Colon (tissue), 2 donors: Measurements from ENCODE around the gene MUCL3.
"Not testable (repeated sequence)": the region's sequence is repeated elsewhere in the genome, so short reads cannot be mapped to it uniquely, and the experiment has no call there.

Source experiments
- FAIRE-seq: peaks from 2 replicates; lab custom pipeline; 2012; peaks lifted over from hg19 to GRCh38; lab: Jason Lieb, UNC
- donor health status: control.
- donor health status: control.

The MUCL3 gene

DNA sequence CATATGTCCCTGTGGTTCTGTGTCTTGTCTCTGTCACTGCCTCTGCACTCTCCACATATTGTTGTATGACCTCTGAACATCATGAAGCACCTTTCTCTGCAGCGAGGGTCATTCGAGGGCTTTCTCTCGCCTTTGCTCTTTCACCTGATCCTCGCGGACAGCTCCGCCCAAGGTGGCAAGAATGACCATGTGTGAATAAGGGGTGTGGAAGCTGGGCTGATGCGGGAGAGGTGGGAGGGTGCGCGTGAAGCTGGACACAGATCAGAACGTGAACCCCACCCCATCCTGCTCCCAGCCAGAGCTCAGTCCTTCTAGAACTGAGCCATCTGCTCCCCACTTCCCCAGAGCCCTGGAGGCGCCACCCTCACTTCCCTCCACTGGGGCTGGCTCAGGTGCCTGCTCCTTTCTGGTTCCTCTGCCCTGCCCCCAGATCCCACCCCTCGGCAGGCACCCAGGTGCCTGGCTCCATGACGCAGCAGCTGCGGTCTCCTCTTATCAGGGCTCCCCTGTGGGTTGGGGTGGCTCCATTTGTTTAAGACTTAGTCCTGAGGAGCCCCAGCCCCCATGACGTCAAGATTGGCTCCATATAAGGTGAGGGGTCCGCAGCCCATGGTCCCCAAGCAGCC lies at the start of gene MUCL3:
Gene MUCL3 (plus strand): TSS at position 613 of the 626 bp plus-strand sequence. CDS start 27 bp downstream, outside the sequence.
- no peak for FAIRE-seq

DNA sequence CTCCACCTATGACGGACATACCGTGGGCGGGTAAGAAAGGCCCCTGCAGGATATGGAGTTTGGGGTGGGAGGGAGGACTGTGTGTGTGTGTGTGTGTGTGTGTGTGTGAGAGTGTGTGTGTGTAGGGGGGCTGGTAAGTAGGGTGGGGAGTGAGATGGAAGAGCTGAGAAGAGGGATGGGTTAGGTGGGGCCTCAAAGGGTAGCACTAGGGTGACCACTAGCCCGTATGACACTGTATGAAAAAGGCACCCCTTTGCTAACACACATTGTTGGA lies 49.4 kb upstream of the MUCL3 start:
- FAIRE-seq: no peak

- no peak for FAIRE-seq
Measured at GRCh38 chr6:30891816-30892538, 48.8 kb upstream of the MUCL3 start.

- FAIRE-seq: no peak
Measured at GRCh38 chr6:30893001-30893591, 47.7 kb upstream of the MUCL3 start.

DNA sequence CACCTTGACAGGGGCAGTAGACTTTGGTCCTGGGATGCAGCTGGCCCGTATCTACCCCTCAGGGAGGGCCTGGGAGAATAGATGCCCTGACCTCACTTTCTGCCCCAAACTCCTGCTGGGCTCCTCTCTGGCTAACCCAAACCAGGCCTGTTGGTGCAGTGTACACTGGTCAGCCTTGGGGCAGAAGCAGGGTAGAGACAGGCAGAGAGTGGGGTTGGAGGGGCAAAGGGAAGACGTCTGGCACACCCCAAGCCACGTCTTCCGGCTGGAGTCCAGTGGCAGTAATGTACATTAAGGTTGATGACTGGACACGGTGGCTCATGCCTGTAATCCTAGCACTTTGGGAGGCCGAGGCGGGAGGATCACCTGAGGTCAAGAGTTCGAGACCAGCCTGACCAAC lies 47.1 kb upstream of the MUCL3 start:
- FAIRE-seq: no peak

- FAIRE-seq: no peak
Measured at GRCh38 chr6:30894381-30894780, 46.4 kb upstream of the MUCL3 start.

DNA sequence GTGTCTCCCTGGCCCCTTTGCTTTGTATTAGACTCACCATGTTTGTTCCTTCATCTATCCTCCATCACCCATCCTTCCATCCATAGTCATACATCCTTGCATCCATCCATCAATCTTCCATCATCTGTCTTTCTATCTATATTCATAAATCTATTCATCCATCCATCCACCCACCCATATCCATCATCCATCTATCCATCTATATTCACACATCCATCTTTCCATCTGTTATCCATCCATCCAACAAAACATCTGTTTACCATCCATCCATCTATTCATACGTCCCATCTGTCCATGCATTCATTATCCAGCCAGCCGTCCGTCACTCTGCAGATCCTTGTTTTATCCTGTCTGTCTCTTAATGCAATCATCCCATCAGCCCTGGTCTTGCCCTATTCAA lies 45.8 kb upstream of the MUCL3 start:
- FAIRE-seq: no peak

- FAIRE-seq: no peak
Measured at GRCh38 chr6:30895343-30895742, 45.4 kb upstream of the MUCL3 start.

GRCh38 chr6:30896541-30896940 lies 44.2 kb upstream of the MUCL3 start:
- FAIRE-seq: no peak

DNA sequence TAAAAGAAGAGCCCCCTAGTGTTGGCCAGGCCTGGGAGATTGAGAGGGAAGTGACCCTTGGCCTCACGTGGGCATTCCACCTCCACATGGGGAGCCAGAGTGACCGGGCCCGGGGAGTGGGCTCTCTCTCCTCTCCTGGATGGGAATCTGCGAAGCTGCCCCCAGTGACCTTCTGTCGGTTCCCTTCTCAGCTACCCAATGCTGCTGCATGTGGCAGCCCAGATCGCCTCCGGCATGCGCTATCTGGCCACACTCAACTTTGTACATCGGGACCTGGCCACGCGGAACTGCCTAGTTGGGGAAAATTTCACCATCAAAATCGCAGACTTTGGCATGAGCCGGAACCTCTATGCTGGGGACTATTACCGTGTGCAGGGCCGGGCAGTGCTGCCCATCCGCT lies 42.9 kb upstream of the MUCL3 start:
- no peak for FAIRE-seq

DNA sequence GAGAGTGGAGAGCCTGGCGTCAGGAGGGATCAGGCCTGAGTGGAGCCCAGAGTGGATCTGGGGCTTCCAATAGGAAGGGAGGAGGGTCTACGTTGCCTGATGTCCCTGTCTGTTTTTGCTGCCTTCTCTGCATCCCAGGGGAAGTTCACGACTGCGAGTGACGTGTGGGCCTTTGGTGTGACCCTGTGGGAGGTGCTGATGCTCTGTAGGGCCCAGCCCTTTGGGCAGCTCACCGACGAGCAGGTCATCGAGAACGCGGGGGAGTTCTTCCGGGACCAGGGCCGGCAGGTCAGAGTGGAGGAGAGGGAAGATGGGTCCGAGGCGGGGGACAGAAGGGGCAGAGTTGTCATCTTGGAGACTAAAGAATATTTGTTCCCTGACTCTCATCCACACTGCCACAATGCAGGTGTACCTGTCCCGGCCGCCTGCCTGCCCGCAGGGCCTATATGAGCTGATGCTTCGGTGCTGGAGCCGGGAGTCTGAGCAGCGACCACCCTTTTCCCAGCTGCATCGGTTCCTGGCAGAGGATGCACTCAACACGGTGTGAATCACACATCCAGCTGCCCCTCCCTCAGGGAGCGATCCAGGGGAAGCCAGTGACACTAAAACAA lies 41.9 kb upstream of the MUCL3 start:
- FAIRE-seq: no peak

DNA sequence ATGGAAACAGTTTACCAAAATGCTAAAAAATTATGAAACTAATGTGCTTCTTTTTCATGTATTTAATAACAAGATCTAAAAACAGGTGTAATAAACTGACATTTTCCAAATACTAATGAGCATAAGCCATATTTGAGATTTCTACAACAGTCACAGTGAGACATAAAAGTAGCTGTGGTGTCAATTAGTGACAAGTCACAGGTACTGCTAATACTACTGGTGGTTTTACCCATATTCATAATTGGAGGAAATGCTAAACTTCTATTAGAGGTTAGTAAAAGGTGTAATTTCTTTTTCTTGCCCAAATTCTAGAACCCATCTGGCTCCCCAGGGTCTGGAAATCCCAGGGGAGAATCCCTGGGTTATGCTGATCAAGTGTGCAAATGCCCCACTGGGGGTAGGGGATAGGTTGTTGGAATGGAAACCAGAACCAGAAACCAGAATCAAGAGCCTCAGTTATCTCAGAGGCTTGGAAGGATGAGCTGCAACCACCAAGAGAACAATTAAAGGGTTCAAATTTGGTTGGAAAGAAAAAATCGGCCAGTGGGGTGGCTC lies 39.8 kb upstream of the MUCL3 start:
- FAIRE-seq: no peak

- FAIRE-seq: no peak
Measured at GRCh38 chr6:30901436-30901835, 39.3 kb upstream of the MUCL3 start.

- FAIRE-seq: not testable (repeated sequence)
Measured at GRCh38 chr6:30902196-30902595, 38.6 kb upstream of the MUCL3 start.

GRCh38 chr6:30902709-30903108 lies 38.1 kb upstream of the MUCL3 start:
- no peak for FAIRE-seq

GRCh38 chr6:30903236-30903635 lies 37.5 kb upstream of the MUCL3 start:
- FAIRE-seq: no peak

DNA sequence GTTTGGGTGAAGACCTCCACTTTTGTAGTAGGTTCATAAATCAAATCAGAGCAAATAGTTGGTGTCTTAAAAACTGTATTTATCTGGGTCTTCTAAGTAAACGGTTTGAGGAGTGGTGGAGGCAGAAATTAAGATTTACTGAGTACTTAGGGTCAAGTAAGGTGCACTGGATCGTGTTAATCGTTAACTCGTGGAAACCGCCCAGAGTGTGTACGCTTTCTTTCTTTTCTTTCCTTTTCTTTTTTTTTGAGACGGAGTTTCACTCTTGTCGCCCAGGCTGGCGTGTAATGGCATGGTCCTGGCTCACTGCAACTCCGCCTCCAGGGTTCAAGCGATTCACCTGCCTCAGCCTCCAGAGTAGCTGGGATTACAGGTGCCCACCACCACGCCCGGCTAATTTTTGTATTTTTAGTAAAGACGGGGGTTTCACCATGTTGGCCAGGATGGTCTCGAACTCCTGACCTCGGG lies 33.4 kb upstream of the MUCL3 start:
- not testable (repeated sequence) for FAIRE-seq

DNA sequence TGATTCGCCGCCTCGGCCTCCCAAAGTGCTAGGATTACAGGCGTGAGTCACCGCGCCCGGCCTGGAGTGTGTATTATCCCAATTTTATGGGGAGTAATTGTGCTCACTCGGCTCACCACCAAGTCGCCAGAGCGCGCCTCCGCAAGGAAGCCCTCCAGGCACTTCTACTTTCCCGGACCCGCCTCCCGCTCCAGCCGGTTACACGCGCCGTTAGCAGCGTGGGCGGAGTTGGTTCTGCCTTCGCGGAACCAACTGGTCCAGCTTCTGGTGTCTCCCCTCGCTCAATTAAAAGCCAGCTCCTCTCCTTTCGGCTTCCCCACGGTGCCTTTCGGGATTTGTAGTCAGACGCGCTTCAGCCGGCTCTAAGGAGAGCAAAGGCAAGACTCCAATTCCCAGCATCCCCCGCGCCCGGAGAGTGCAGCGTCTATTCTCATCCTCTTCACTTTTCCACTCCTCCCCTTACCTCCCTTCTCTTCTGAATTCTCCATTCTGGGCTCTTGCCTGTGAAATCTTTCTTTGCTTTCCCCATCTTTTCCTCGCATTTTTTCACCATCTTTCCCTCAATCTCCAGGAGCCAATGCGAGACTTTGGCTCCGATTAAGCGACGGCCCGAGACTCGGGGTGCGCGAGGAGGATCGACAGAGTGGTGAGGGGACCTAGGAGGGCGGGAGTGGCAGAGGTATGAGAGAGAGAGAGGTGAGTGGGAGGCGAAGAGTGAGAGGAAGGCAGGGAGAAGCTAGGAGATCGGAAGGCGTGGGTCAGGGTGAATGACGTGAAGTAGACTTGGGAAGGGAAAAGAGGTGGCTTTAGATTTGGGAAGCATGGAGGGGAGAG lies 32.8 kb upstream of the MUCL3 start, which contains the start of gene GTF2H4:
Gene GTF2H4 (plus strand): TSS at position 450 of the 834 bp plus-strand sequence.
- peak; percentile 85 for FAIRE-seq

GRCh38 chr6:30908700-30909099 lies 32.1 kb upstream of the MUCL3 start:
- FAIRE-seq: no peak

DNA sequence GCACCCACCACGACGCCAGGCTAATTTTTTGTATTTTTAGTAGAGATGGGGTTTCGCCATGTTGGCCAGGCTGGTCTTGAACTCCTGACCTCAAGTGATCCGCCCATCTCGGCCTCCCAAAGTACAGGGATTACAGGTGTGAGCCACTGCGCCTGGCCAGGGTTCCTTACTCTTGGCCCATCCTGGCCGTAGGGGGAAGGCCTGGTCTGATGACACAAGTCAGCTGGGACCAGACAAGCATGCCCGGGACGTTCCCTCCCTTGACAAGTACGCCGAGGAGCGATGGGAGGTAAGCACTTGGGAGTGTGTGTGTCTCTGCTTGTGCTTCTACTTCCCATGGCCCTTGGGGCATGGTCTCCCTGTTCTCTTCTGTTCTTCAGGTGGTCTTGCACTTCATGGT lies 30.3 kb upstream of the MUCL3 start:
- FAIRE-seq: not testable (repeated sequence)

DNA sequence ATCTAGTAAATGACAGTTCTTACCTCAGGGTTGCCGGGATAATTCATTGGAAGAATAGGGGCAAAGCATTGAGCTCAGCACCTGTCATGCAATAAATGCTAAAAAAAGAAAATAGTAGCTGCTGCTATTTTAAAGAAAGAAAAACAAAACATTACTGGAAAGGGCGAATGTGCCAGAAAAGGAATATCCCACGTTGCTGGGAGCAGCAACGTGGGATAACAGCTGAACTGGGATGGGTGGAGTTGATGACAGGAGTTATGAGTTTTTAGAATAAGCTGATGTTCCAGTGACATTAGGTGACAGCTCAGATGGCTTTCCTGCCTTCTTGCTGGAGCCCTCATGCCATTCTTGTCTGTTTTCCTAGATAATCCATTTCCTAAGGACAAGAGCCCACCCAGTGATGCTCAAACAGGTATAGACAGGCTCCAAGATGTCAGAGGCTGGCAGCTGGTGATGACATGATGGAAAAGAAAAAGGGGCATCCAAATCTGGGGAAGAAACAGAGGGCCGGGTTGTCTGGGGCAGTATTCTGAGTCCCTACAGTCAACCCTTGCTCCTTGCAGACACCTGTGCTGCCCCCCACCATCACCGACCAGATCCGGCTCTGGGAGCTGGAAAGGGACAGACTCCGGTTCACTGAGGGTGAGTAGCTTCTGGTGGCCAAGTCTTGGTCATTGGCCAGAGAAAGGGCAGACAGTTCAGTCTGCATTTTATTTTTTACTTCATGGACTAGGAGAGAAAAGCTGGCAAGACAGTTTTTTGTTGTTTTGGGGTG lies 27.8 kb upstream of the MUCL3 start:
- FAIRE-seq: no peak
